HT-29 (cell line): ENCODE data around the gene GOLGA7B. TPM values are rescaled to one million over a fixed set of nuclear protein-coding genes. Genes with fewer than 3 reads are reported as not detected.

Source experiments
- total RNA-seq: library from RNA; depleted of rRNA; stranded (reverse); fragments of >200 nt; shearing (Covaris generic); gene quantifications from 2 replicates; pipeline ENCODE4 v1.2.3, GENCODE V29; 2014; rRNA removed

GOLGA7B gene
- total RNA-seq, 1 experiment from 2014 or later: 1.7 TPM

Other genes with a start within 250 kb of the GOLGA7B start
- 0.29 and 1.2 TPM in 2 replicates for gene MORN4, start 216.3 kb upstream of the GOLGA7B start, total RNA-seq
- 10.4 and 11.2 TPM in 2 replicates for gene PI4K2A, start 209.2 kb upstream of the GOLGA7B start, total RNA-seq
- gene AVPI1, start 162.6 kb upstream of the GOLGA7B start, total RNA-seq: 31.9 and 35.5 TPM in 2 replicates
- 24.5 and 24.9 TPM in 2 replicates for gene MARVELD1, start 136.1 kb upstream of the GOLGA7B start, total RNA-seq
- 34.6 and 45.5 TPM in 2 replicates for gene ZFYVE27, start 112.7 kb upstream of the GOLGA7B start, total RNA-seq
- gene SFRP5, start 77.8 kb upstream of the GOLGA7B start, total RNA-seq: 0.21 TPM in 1 of 2 replicates, not detected in the other
- not detected in 2 replicates for gene CRTAC1, start 180.8 kb downstream of the GOLGA7B start, total RNA-seq